Prostate gland (tissue), 2 donors: ENCODE measurements around the gene ABCA7.

ENCODE experiments used
- POLR2A ChIP-seq: fragments of 450-650 bp; IDR thresholded peaks from one replicate; pipeline ENCODE4 v1.6.1; 2016; ENCODE audit warnings: antibody characterized with exemption, mild to moderate bottlenecking
- TF ChIP-seq, protein P1 (sequence below), 4 experiments: fragments of 200-600 bp in 2 of 4; fragments of 450-650 bp in 2 of 4; sonication (generic) in 2 of 4; IDR thresholded peaks; 1 replicate in 3 of 4; 2 replicates in 1 of 4; pipeline ENCODE4 v1.5.1; 2016 to 2019; ENCODE audit warnings: antibody characterized with exemption in 4 of 4, mild to moderate bottlenecking in 2 of 4, moderate library complexity in 2 of 4

DNA sequence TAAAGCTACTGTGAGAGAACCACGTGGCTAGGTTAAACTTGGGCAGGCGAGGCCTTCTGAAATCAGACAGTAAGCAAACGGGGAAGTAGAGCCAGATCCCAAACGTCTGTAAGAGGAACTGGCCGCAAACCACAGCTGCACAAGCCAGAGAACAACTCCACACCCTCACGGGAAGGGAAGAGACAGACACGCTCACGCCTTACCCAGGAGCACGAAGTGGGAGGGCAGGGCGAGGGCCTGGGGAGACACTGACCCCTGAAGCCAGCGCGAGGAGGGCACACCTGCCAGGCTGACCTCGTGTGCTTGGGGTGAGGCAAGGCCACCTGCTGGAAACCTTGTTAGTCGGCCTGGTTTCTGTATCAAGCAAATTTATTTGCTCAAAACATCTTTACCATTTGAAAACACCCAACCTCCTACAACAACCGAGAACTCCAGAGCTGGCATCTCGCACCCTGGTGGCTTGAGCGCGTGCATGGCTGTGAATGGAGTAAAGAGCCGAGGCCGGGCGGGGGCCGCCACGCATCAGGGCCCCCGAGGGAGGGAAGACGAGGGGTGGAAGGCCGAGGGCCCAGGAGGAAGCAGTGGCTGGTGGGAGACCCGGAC lies 48.0 kb downstream of the ABCA7 start:
- TF ChIP-seq, protein P1, sequence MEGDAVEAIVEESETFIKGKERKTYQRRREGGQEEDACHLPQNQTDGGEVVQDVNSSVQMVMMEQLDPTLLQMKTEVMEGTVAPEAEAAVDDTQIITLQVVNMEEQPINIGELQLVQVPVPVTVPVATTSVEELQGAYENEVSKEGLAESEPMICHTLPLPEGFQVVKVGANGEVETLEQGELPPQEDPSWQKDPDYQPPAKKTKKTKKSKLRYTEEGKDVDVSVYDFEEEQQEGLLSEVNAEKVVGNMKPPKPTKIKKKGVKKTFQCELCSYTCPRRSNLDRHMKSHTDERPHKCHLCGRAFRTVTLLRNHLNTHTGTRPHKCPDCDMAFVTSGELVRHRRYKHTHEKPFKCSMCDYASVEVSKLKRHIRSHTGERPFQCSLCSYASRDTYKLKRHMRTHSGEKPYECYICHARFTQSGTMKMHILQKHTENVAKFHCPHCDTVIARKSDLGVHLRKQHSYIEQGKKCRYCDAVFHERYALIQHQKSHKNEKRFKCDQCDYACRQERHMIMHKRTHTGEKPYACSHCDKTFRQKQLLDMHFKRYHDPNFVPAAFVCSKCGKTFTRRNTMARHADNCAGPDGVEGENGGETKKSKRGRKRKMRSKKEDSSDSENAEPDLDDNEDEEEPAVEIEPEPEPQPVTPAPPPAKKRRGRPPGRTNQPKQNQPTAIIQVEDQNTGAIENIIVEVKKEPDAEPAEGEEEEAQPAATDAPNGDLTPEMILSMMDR (IDR thresholded peaks at IDR 0.05), result no peak
- no peak for TF ChIP-seq POLR2A
